Uterus (tissue), 2 donors: ENCODE results near the gene TANGO6.

Source experiments
- CTCF ChIP-seq, 4 experiments: fragments of 200-600 bp in 2 of 4; fragments of 450-650 bp in 2 of 4; sonication (generic) in 2 of 4; IDR thresholded peaks; one replicate each; pipeline ENCODE4 v1.5.1; 2016 to 2019; ENCODE audit warnings: antibody characterized with exemption in 4 of 4, mild to moderate bottlenecking in 2 of 4, moderate library complexity in 1 of 4
- POLR2A ChIP-seq, 2 donors: fragments of 450-650 bp; IDR thresholded peaks; one replicate each; pipeline ENCODE4 v1.6.1; 2016; ENCODE audit warnings: antibody characterized with exemption in 2 of 2, mild to moderate bottlenecking in 1 of 2, moderate library complexity in 1 of 2

DNA sequence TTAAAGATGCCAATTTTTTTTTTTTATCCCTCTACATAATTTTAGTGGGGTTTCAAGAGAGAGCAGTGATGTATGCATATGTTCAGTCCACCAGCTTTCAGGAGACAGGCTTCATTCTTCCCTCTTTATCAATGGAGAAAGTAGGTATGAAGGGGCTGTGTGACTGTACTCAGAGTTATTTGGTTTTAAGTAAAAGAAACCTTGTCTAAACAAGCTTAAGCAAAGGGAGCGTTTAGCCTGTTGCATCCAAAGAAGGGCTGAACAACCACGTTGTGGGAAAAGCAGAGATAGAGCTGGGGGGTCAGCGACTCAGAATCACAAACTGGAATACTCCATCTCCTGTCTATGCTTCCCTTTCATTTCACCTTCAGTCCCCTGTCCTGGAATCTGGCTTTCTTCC is 211.7 kb downstream of the TANGO6 start:
- TF ChIP-seq CTCF (IDR thresholded peaks at IDR 0.05) (no peak), POLR2A (IDR thresholded peaks at IDR 0.05) (no peak)
